ENCODE results near the gene SPATA7. TPM values are rescaled to one million over a fixed set of nuclear protein-coding genes. Genes with fewer than 3 reads are reported as not detected.
A peak's percentile ranks its signal among the peaks of the same experiment; 100 is the strongest.

SPATA7 gene
- total and polyA plus RNA-seq, 2 of the 4 experiments (the other 2 are of a cell fraction), result 6.6 to 10.0 TPM

DNA sequence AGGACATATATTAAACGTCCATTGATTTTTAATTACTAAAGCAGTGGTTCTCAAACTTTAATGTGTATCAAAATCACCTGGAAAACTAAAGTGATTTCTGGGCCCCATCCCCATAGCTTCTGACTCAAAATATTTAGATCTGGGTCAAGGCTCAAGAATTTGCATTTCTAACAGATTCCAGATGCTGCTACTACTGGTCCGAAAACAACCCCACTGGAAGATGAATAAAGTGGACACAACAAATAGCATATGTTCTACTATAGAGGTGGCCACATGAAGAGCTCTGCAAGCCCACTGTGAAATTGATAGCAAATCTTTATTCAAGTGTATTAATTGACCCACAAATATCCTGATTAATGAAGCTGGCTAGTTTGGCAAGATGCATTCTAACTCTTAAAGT, 69.4 kb downstream of the SPATA7 start:
- ChIA-PET CTCF (interaction anchor here (1.8 kb wide), 1 partner anchor 13 kb away, joined by 5 read pairs; no protein-coding TSS in a partner anchor), POLR2A (ENCODE audit: unreplicated experiment) (no interaction called here)
- Histone ChIP-seq H3K36me3 (ENCODE audit: control insufficient read depth, insufficient read depth, low read length) (peaks cover 12% of the 10 kb centered on the region), H2AFZ (replicated peaks; ENCODE audit: low read length, poor library complexity) (no peak overlapping the region), H3K27ac (ENCODE audit: insufficient read depth, low read length) (no peak overlapping the region), H3K4me3 (ENCODE audit: insufficient read depth, low read depth, low read length) (no peak overlapping the region), H4K8ac (ENCODE audit: low read depth in 2 of 2, low read length in 2 of 2) (no peak overlapping the region), H2BK5ac (ENCODE audit: low read depth, low read length, poor library complexity, severe bottlenecking) (no peak overlapping the region), H2AK5ac (ENCODE audit: low read depth, low read length) (no peak overlapping the region), H3K14ac (replicated peaks; ENCODE audit: low read depth, low read length) (no peak overlapping the region), H4K5ac (ENCODE audit: low read depth, low read length) (no peak overlapping the region), H3K56ac (ENCODE audit: extremely low read depth, insufficient read depth, low read length) (no peak overlapping the region), H3K4me2 (ENCODE audit: low read depth, low read length) (no peak overlapping the region), H3K9ac (ENCODE audit: low read depth, low read length) (no peak overlapping the region), H2AK9ac (replicated peaks; ENCODE audit: low read depth, low read length, poor library complexity) (no peak overlapping the region), H3K79me1 (ENCODE audit: low read depth in 1 of 2, low read length in 2 of 2) (0 out of 4 replicates have a peak, but pooled peaks cover 0 to 4% of the 10 kb centered on the region in 2 experiments), H4K91ac (ENCODE audit: insufficient read depth, low read depth, low read length) (no peak overlapping the region), H2BK120ac (ENCODE audit: low read depth, low read length) (no peak overlapping the region), H2BK15ac (ENCODE audit: low read depth, low read length) (no peak overlapping the region), H3K23ac (ENCODE audit: low read depth, low read length) (no peak overlapping the region), H3K9me1 (ENCODE audit: insufficient read depth, low read length) (no peaks in the 10 kb centered on the region), H3K27me3 (ENCODE audit: control insufficient read depth, insufficient read depth, low read length) (no peaks in the 10 kb centered on the region), H3K4me1 (ENCODE audit: control insufficient read depth, insufficient read depth, low read length) (0 out of 2 replicates have a peak, but pooled peaks cover 2% of the 10 kb centered on the region), H4K20me1 (ENCODE audit: insufficient read depth, low read length) (no peaks in the 10 kb centered on the region), H3K18ac (ENCODE audit: low read depth, low read length) (no peak overlapping the region), H3K4ac (ENCODE audit: low read depth, low read length) (no peak overlapping the region), H2BK20ac (ENCODE audit: low read depth, low read length) (no peak overlapping the region), H3K9me3 (ENCODE audit: control insufficient read depth, insufficient read depth, low read length) (no peaks in the 10 kb centered on the region)
- intact Hi-C loops (cut with micrococcal nuclease) (no loop called here), dilution Hi-C loops (cut with HindIII; ENCODE audit: low sequenced_read_pairs, unreplicated experiment) (no loop called here), in situ Hi-C loops (cut with MboI; ENCODE audit: low sequenced_read_pairs) (no loop called here)
- no CpG with 5 or more reads among the region's 2 CpGs for WGBS, 2 experiments (ENCODE audit: extremely low coverage in 2 of 2, insufficient read length in 1 of 2)
- DNase-seq, result peak; percentile 42
- no TSS peak for BruUV-seq (replicated peaks)
- TF ChIP-seq RAD21 (IDR thresholded peaks at IDR 0.05; ENCODE audit: low read length) (no peak), POLR2A (IDR thresholded peaks at IDR 0.05; ENCODE audit: low read depth, low read length) (no peak), SMC3 (IDR thresholded peaks at IDR 0.05; ENCODE audit: low read depth, low read length) (no peak), MAZ (IDR thresholded peaks at IDR 0.05; ENCODE audit: borderline replicate concordance, low read depth, low read length) (no peak), NFE2L2 (IDR thresholded peaks at IDR 0.05; ENCODE audit: low read depth, low read length) (no peak), RFX5 (IDR thresholded peaks at IDR 0.05; ENCODE audit: low read depth, low read length) (no peak), BHLHE40 (IDR thresholded peaks at IDR 0.05; ENCODE audit: low read depth, low read length) (no peak), FOS (IDR thresholded peaks at IDR 0.05; ENCODE audit: low read depth, low read length) (no peak), CHD1 (IDR thresholded peaks at IDR 0.05; ENCODE audit: low read depth, low read length) (no peak), RCOR1 (IDR thresholded peaks at IDR 0.05; ENCODE audit: insufficient replicate concordance, low read length) (no peak), MXI1 (IDR thresholded peaks at IDR 0.05; ENCODE audit: borderline replicate concordance, low read depth, low read length) (no peak), CEBPB (IDR thresholded peaks at IDR 0.05; ENCODE audit: low read depth, low read length) (no peak), MAFK (IDR thresholded peaks at IDR 0.05; ENCODE audit: low read depth, low read length) (no peak)
- TF ChIP-seq, protein P1, sequence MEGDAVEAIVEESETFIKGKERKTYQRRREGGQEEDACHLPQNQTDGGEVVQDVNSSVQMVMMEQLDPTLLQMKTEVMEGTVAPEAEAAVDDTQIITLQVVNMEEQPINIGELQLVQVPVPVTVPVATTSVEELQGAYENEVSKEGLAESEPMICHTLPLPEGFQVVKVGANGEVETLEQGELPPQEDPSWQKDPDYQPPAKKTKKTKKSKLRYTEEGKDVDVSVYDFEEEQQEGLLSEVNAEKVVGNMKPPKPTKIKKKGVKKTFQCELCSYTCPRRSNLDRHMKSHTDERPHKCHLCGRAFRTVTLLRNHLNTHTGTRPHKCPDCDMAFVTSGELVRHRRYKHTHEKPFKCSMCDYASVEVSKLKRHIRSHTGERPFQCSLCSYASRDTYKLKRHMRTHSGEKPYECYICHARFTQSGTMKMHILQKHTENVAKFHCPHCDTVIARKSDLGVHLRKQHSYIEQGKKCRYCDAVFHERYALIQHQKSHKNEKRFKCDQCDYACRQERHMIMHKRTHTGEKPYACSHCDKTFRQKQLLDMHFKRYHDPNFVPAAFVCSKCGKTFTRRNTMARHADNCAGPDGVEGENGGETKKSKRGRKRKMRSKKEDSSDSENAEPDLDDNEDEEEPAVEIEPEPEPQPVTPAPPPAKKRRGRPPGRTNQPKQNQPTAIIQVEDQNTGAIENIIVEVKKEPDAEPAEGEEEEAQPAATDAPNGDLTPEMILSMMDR (conservative IDR thresholded peaks at IDR 0.05; ENCODE audit: low read depth, low read length), result no peak
- TF ChIP-seq, protein P2, sequence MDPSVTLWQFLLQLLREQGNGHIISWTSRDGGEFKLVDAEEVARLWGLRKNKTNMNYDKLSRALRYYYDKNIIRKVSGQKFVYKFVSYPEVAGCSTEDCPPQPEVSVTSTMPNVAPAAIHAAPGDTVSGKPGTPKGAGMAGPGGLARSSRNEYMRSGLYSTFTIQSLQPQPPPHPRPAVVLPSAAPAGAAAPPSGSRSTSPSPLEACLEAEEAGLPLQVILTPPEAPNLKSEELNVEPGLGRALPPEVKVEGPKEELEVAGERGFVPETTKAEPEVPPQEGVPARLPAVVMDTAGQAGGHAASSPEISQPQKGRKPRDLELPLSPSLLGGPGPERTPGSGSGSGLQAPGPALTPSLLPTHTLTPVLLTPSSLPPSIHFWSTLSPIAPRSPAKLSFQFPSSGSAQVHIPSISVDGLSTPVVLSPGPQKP (IDR thresholded peaks at IDR 0.05; ENCODE audit: borderline replicate concordance, low read depth, low read length), result no peak
- TF ChIP-seq, protein P3, sequence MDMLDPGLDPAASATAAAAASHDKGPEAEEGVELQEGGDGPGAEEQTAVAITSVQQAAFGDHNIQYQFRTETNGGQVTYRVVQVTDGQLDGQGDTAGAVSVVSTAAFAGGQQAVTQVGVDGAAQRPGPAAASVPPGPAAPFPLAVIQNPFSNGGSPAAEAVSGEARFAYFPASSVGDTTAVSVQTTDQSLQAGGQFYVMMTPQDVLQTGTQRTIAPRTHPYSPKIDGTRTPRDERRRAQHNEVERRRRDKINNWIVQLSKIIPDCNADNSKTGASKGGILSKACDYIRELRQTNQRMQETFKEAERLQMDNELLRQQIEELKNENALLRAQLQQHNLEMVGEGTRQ (IDR thresholded peaks at IDR 0.05; ENCODE audit: low read depth, low read length), result no peak
- peak; percentile 80 for ATAC-seq (ENCODE audit: low read depth)
